Stimulated activated effector memory CD8-positive, alpha-beta T cell treated with anti-CD3 and anti-CD28 coated beads, Interleukin-12 subunit alpha, Interleukin-12 subunit beta, amount 100 ng/mL, for 72 hours (primary cell): ENCODE results near the gene TMEM238.
"Not testable (repeated sequence)": the region's sequence is repeated elsewhere in the genome, so short reads cannot be mapped to it uniquely, and the experiment has no call there.

ENCODE experiments used
- ATAC-seq: fragments of 150-1000 bp; cut with Tn5 transposase; 2 replicates; pipeline ENCODE4 v1.10.0; 2021
- DNase-seq, 2 donors: peaks; one replicate each; pipeline ENCODE4 v3.0.0; 2021 to 2022; ENCODE audit warnings: low spot score in 2 of 2
- H3K27ac Mint-ChIP-seq: one replicate; pipeline ENCODE4 v1.8.0; 2022; ENCODE audit warnings: mild to moderate bottlenecking, mixed read lengths
- H3K36me3 Mint-ChIP-seq: one replicate; pipeline ENCODE4 v1.8.0; 2022; ENCODE audit warnings: mild to moderate bottlenecking, mixed read lengths
- H3K4me1 Mint-ChIP-seq: one replicate; pipeline ENCODE4 v1.8.0; 2022; ENCODE audit warnings: mixed read lengths
- H3K4me3 Mint-ChIP-seq: one replicate; pipeline ENCODE4 v1.8.0; 2022; ENCODE audit warnings: mild to moderate bottlenecking, mixed read lengths
- H3K9me3 Mint-ChIP-seq: one replicate; pipeline ENCODE4 v1.8.0; 2022; ENCODE audit warnings: mixed read lengths

TMEM238 gene

GRCh38 chr19:55407800-55408532 lies 23.9 kb upstream of the TMEM238 start:
- DNase-seq = peak; percentile 95 to 98
- no peaks in the 10 kb centered on the region for H3K9me3 Mint-ChIP-seq
- H3K27ac Mint-ChIP-seq = peak overlapping the region; percentile 99
- H3K4me1 Mint-ChIP-seq = peaks cover 34% of the 10 kb centered on the region
- peaks cover 56% of the 10 kb centered on the region for H3K36me3 Mint-ChIP-seq
- H3K4me3 Mint-ChIP-seq = peak overlapping the region; percentile 87
- peak; percentile 94 for ATAC-seq

- H3K36me3 Mint-ChIP-seq = peaks cover 61% of the 10 kb centered on the region
- not testable (repeated sequence) for H3K9me3 Mint-ChIP-seq, ATAC-seq
Measured at GRCh38 chr19:55407550-55407799, 23.4 kb upstream of the TMEM238 start, which contains the start of gene UBE2S. UBE2S (minus strand) TSS chr19:55407788; CDS start chr19:55407589, 199 bp downstream.

GRCh38 chr19:55406826-55407549 lies 22.9 kb upstream of the TMEM238 start:
- H3K9me3 Mint-ChIP-seq = no peaks in the 10 kb centered on the region
- peaks cover 37% of the 10 kb centered on the region for H3K4me1 Mint-ChIP-seq
- H3K4me3 Mint-ChIP-seq = peak overlapping the region; percentile 87
- peak overlapping the region; percentile 99 for H3K27ac Mint-ChIP-seq
- H3K36me3 Mint-ChIP-seq = peaks cover 66% of the 10 kb centered on the region
- ATAC-seq (peak; percentile 2), DNase-seq (no peak)

More at GRCh38 chr19:55407550-55407799, 23.4 kb upstream of the TMEM238 start, which contains the start of gene UBE2S:
- H3K27ac Mint-ChIP-seq = peak within 1 kb of the TSS; percentile 99
- H3K4me1 Mint-ChIP-seq = peaks cover 37% of the 10 kb centered on the region
- not testable (repeated sequence) for DNase-seq
- H3K4me3 Mint-ChIP-seq = peak within 1 kb of the TSS; percentile 87

- peaks cover 71% of the 10 kb centered on the region for H3K36me3 Mint-ChIP-seq
- no peak for ATAC-seq
Measured at GRCh38 chr19:55406091-55406825, 22.2 kb upstream of the TMEM238 start.

GRCh38 chr19:55405638-55406037 lies 21.5 kb upstream of the TMEM238 start:
- Mint-ChIP-seq H3K4me3 (peak overlapping the region; percentile 87), H3K9me3 (no peaks in the 10 kb centered on the region), H3K4me1 (peaks cover 37% of the 10 kb centered on the region), H3K27ac (peak overlapping the region; percentile 99), H3K36me3 (peaks cover 77% of the 10 kb centered on the region)
- DNase-seq (no peak), ATAC-seq (no peak)

More at GRCh38 chr19:55406091-55406825, 22.2 kb upstream of the TMEM238 start:
- peaks cover 37% of the 10 kb centered on the region for H3K4me1 Mint-ChIP-seq
- no peak for DNase-seq
- H3K9me3 Mint-ChIP-seq = no peaks in the 10 kb centered on the region
- peak overlapping the region; percentile 99 for H3K27ac Mint-ChIP-seq
- H3K4me3 Mint-ChIP-seq = peak overlapping the region; percentile 87

GRCh38 chr19:55402509-55402908 lies 18.4 kb upstream of the TMEM238 start:
- H3K27ac Mint-ChIP-seq = no peak overlapping the region
- H3K36me3 Mint-ChIP-seq = peaks cover 90% of the 10 kb centered on the region
- ATAC-seq = no peak
- no peak overlapping the region for H3K4me3 Mint-ChIP-seq
- peaks cover 43% of the 10 kb centered on the region for H3K4me1 Mint-ChIP-seq
- H3K9me3 Mint-ChIP-seq = no peaks in the 10 kb centered on the region
- DNase-seq = no peak

- H3K9me3 Mint-ChIP-seq, H3K4me3 Mint-ChIP-seq, ATAC-seq, H3K27ac Mint-ChIP-seq, DNase-seq: not testable (repeated sequence)
- H3K4me1 Mint-ChIP-seq = peaks cover 36% of the 10 kb centered on the region
- peaks cover 79% of the 10 kb centered on the region for H3K36me3 Mint-ChIP-seq
Measured at GRCh38 chr19:55401390-55401789, 17.3 kb upstream of the TMEM238 start.

- Mint-ChIP-seq H3K27ac (no peak overlapping the region), H3K36me3 (peaks cover 69% of the 10 kb centered on the region), H3K4me3 (no peak overlapping the region), H3K4me1 (peaks cover 27% of the 10 kb centered on the region), H3K9me3 (no peaks in the 10 kb centered on the region)
- DNase-seq (no peak), ATAC-seq (no peak)
Measured at GRCh38 chr19:55400281-55401087, 16.4 kb upstream of the TMEM238 start.

GRCh38 chr19:55398200-55398925 lies 14.3 kb upstream of the TMEM238 start:
- Mint-ChIP-seq H3K36me3 (peaks cover 50% of the 10 kb centered on the region), H3K4me3 (peak overlapping the region; percentile 39), H3K4me1 (peaks cover 23% of the 10 kb centered on the region), H3K9me3 (no peaks in the 10 kb centered on the region), H3K27ac (peak overlapping the region; percentile 50)
- ATAC-seq = peak; percentile 75
- no peak for DNase-seq

GRCh38 chr19:55392820-55393761 lies 9.0 kb upstream of the TMEM238 start:
- peaks cover 32% of the 10 kb centered on the region for H3K4me1 Mint-ChIP-seq
- ATAC-seq = no peak
- no peak overlapping the region for H3K4me3 Mint-ChIP-seq
- no peak overlapping the region for H3K27ac Mint-ChIP-seq
- no peak for DNase-seq
- H3K36me3 Mint-ChIP-seq = peaks cover 54% of the 10 kb centered on the region
- H3K9me3 Mint-ChIP-seq = no peaks in the 10 kb centered on the region

- H3K36me3 Mint-ChIP-seq = peaks cover 65% of the 10 kb centered on the region
- DNase-seq (no peak), ATAC-seq (no peak)
- no peak overlapping the region for H3K4me3 Mint-ChIP-seq
- peaks cover 40% of the 10 kb centered on the region for H3K4me1 Mint-ChIP-seq
- H3K9me3 Mint-ChIP-seq = no peaks in the 10 kb centered on the region
- H3K27ac Mint-ChIP-seq = no peak overlapping the region
Measured at GRCh38 chr19:55391702-55392615, 7.9 kb upstream of the TMEM238 start.

- Mint-ChIP-seq H3K36me3 (peaks cover 72% of the 10 kb centered on the region), H3K4me3 (no peak overlapping the region), H3K9me3 (no peaks in the 10 kb centered on the region), H3K4me1 (peaks cover 47% of the 10 kb centered on the region), H3K27ac (peak overlapping the region; percentile 100)
- ATAC-seq (no peak), DNase-seq (no peak)
Measured at GRCh38 chr19:55391191-55391670, 7.1 kb upstream of the TMEM238 start.
